ENCODE results near the gene TLCD3B.

TLCD3B gene

GRCh38 chr16:30027588-30028437 is 3.3 kb downstream of the TLCD3B start:
- in situ Hi-C loops (cut with MboI; ENCODE audit: low sequenced_read_pairs) = loop anchor here (10.0 kb wide), 1 partner anchor 323 kb away; no protein-coding TSS in a partner anchor

DNA sequence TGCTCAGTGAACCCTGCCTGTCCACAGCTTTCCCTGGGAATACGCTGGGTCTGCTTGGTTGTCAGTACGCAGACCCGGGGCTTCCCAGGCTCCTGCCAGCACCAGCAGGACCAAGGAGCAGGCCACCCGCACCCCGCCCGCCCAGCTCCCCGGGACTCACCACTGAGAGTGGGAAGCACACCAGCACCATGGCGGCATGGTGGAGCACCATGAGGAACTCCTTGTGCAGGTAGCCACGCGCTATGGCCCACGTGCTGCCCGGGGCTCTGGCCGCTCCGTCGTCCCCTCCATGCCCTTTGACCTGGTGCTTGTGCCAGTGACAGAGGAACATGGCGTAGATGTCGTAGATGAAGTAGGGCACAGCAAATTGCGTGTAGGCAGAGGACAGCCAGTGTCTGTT is 4.6 kb downstream of the TLCD3B start:
- in situ Hi-C loops (cut with MboI; ENCODE audit: low sequenced_read_pairs) = loop anchor here (10.0 kb wide), 1 partner anchor 322 kb away; no protein-coding TSS in a partner anchor

- in situ Hi-C loops (cut with MboI; ENCODE audit: low sequenced_read_pairs) = loop anchor here (10.0 kb wide), 1 partner anchor 321 kb away; no protein-coding TSS in a partner anchor
Measured at GRCh38 chr16:30025574-30025973, 5.5 kb downstream of the TLCD3B start.

- in situ Hi-C loops (cut with MboI; ENCODE audit: low sequenced_read_pairs) = loop anchor here (10.0 kb wide), 1 partner anchor 320 kb away; no protein-coding TSS in a partner anchor
Measured at GRCh38 chr16:30025156-30025555, 5.9 kb downstream of the TLCD3B start.

DNA sequence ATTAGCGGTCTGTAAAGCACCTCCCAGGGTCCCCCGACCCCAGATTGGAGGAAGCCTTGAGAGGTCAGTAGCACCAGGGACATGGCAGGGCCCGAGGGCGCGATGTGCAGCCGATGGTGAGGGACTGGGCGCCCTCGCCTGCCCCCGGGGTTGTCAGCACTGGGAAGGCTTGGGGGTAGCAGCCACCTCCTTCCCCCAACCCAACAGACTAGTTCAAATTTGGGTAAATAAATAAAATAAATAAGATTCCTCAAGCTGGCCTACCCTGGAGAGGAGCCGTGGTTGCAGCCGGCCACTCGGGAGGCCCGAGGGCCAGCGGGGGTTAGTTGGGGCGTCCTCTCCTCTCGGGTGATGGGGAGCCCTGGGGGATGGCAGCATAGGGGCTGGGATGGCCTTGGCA is 6.6 kb downstream of the TLCD3B start:
- in situ Hi-C loops (cut with MboI; ENCODE audit: low sequenced_read_pairs) = loop anchor here (10.0 to 25.0 kb wide), 2 partner anchors 320 to 912 kb away; no protein-coding TSS in a partner anchor

- in situ Hi-C loops (cut with MboI; ENCODE audit: low sequenced_read_pairs) = loop anchor here (10.0 to 25.0 kb wide), 2 partner anchors 319 to 911 kb away; no protein-coding TSS in a partner anchor
Measured at GRCh38 chr16:30023586-30023985, 7.5 kb downstream of the TLCD3B start.

DNA sequence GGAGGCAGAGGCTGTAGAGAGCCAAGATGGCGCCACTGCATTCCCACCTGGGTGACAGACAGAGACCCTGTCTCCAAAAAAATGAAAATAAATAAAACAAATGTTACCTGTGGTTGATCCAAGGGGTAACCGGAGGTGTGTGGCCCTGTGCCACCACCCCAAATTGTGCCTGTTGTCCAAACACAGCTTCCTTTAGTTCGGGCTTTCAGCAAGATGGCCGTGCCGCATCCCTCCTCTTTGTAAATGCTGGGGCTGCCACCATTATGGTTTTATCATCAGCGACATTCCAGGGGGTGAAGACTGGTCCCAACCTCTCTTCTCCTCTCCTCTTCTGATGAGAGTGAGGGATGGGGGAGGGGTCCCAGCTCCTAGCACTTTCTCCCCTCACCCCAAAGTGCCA is 8.2 kb downstream of the TLCD3B start, which contains the start of gene C16orf92:
Gene C16orf92, plus strand, starts transcription at position 312 of the 400 bp plus-strand sequence. CDS start 143 bp downstream, outside the sequence.
- in situ Hi-C loops (cut with MboI; ENCODE audit: low sequenced_read_pairs) = loop anchor here (10.0 to 25.0 kb wide), 2 partner anchors 318 to 911 kb away; no protein-coding TSS in a partner anchor

GRCh38 chr16:30018731-30019158 is 12.3 kb downstream of the TLCD3B start:
- in situ Hi-C loops (cut with MboI; ENCODE audit: low sequenced_read_pairs) = loop anchor here (25.0 kb wide), 1 partner anchor 906 kb away; no protein-coding TSS in a partner anchor

GRCh38 chr16:30017937-30018336 is 13.1 kb downstream of the TLCD3B start:
- in situ Hi-C loops (cut with MboI; ENCODE audit: low sequenced_read_pairs) = loop anchor here (25.0 kb wide), 1 partner anchor 906 kb away; no protein-coding TSS in a partner anchor

DNA sequence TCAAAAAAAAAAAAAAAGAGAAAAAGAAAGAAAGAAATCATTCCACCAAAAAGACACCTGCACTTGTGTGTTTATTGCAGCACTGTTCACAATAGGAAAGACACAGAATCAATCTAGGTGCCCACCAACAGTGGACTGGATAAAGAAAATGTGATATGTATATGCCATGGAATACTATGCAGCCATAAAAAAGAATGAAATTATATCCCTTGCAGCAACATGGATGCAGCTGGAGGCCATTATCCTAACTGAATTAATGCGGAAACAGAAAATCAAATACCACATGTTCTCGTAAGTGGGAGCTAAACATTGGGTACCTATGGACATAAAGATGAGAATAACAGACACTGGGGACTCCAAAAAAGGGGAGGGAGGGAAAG is 13.8 kb downstream of the TLCD3B start:
- in situ Hi-C loops (cut with MboI; ENCODE audit: low sequenced_read_pairs) = loop anchor here (25.0 kb wide), 1 partner anchor 905 kb away; no protein-coding TSS in a partner anchor

DNA sequence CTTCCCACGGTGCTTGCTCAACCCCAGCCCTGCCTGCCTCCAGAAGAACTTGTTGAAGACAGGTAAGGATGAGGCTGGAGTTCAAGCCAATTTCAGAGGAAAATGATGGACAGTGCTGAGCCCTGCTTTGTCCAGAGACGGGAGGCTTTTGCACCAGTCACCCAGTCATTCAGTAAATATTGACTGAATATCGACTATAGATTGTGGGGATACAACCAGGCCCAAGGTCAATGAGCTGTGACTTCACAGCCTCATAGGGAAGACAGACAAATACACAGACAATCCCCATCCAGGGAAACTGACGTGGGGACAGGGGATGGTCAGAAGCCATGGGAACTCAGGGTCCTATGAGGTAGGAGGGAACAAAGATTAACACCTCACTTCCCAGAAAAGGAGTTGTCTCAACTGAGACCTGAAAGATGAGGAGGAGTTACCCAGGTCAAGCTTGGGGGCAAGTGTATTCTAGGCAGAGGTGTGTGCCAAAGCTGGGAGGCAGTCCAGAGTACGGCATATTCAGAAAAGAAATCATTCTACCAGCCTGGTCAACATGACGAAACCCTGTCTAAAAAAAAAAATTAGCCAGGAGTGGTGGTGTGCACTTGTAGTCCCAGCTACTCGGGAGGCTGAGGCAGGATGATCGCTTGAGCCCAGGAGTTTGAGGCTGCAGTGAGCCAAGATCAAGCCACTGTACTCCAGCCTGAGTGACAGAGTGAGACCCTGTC is 14.4 kb downstream of the TLCD3B start:
- in situ Hi-C loops (cut with MboI; ENCODE audit: low sequenced_read_pairs) = loop anchor here (25.0 kb wide), 1 partner anchor 904 kb away; no protein-coding TSS in a partner anchor

GRCh38 chr16:30015450-30015849 is 15.6 kb downstream of the TLCD3B start:
- in situ Hi-C loops (cut with MboI; ENCODE audit: low sequenced_read_pairs) = loop anchor here (25.0 kb wide), 1 partner anchor 903 kb away; no protein-coding TSS in a partner anchor

DNA sequence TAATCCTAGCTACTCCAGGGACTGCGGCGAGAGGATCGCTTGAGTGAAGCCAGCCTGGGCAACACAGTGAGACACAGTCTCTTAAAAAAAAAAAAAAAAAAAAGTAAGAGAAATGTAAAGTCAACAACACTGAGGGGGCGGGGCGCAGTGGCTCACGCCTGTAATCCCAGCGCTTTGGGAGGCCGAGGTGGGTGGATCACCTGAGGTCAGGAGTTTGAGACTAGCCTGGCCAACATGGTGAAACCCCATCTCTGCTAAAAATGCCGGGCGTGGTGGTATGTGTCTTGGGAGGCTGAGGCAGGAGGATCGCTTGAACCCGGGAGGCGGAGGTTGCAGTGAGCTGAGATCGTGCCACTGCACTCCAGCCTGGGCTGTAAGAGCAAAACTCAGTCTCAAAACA is 18.5 kb downstream of the TLCD3B start:
- in situ Hi-C loops (cut with MboI; ENCODE audit: low sequenced_read_pairs) = loop anchor here (25.0 kb wide), 1 partner anchor 900 kb away; no protein-coding TSS in a partner anchor

DNA sequence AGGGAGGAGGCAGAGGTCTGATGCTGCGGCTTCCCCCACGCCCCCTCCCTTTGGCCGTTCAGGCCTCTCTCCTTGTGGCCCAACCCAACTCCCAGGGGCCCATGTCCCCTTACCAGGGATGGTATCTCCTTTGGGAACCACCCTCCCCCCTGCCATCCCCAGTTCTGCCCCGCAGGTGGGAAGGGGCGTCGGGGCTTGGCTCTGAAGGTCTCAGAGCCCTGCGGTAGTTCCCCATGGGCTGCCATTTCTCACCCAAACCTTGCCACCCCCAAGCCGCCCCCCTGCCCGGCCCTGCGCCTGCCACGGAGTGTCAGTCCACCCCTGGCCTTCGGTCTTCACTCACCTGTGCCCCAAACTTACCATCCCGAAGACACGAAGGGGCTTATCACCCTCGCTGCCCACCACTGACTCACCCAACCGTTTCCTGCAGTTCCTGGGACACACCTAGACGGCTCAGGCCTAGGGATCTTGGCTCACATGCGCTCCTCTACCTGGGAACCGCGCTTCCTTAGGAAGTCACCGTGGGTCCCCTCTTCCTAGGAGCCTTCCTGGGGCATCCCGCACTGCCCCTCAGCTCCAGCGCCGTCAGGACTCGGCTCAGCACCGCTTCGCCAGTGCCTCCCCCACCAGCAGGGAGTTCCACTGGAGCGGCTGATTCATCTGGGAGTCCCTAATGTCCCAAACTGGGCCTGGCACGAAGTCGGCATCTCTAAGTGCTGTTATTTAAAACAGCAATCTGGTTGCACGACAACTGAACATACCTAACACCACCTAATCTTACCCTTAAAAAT is 19.2 kb downstream of the TLCD3B start:
- in situ Hi-C loops (cut with MboI; ENCODE audit: low sequenced_read_pairs) = loop anchor here (25.0 kb wide), 1 partner anchor 900 kb away; no protein-coding TSS in a partner anchor

- in situ Hi-C loops (cut with MboI; ENCODE audit: low sequenced_read_pairs) = loop anchor here (25.0 kb wide), 1 partner anchor 899 kb away; no protein-coding TSS in a partner anchor
Measured at GRCh38 chr16:30010844-30011713, 20.0 kb downstream of the TLCD3B start, which contains the start of gene DOC2A. TSS of gene DOC2A (minus strand) at chr16:30011027. CDS start at chr16:30010222, 805 bp downstream.

- in situ Hi-C loops (cut with MboI; ENCODE audit: low sequenced_read_pairs) = loop anchor here (25.0 kb wide), 1 partner anchor 898 kb away; no protein-coding TSS in a partner anchor
Measured at GRCh38 chr16:30009990-30010843, 20.9 kb downstream of the TLCD3B start.

- in situ Hi-C loops (cut with MboI; ENCODE audit: low sequenced_read_pairs) = loop anchor here (25.0 kb wide), 1 partner anchor 897 kb away; no protein-coding TSS in a partner anchor
Measured at GRCh38 chr16:30009085-30009862, 21.8 kb downstream of the TLCD3B start.

Data from HL-60/S4 treated with retinoic acid at 250 ng/mL for 4 days and 3 days (cell line).